Effector memory CD8-positive, alpha-beta T cell (primary cell): ENCODE data around the gene ZNF385D.

Experiments used
- ATAC-seq: fragments of 150-1000 bp; cut with Tn5 transposase; replicated peaks from 2 replicates; pipeline ENCODE4 v1.10.0; 2021; ENCODE audit warnings: mild to moderate bottlenecking, moderate library complexity
- DNase-seq, 3 experiments: peaks; one replicate each; pipeline ENCODE4 v3.0.0; 2021
- H3K27ac Mint-ChIP-seq, 2 donors: one replicate each; pipeline ENCODE4 v1.8.0; 2022; ENCODE audit warnings: mild to moderate bottlenecking in 2 of 2, mixed read lengths in 2 of 2, moderate library complexity in 2 of 2
- H3K27me3 Mint-ChIP-seq, 2 donors: one replicate each; pipeline ENCODE4 v1.8.0; 2022; ENCODE audit warnings: mixed read lengths in 2 of 2
- H3K36me3 Mint-ChIP-seq: one replicate; pipeline ENCODE4 v1.8.0; 2022; ENCODE audit warnings: mild to moderate bottlenecking, moderate library complexity, mixed read lengths; ENCODE audit not compliant: insufficient read depth
- H3K4me1 Mint-ChIP-seq, 2 donors: one replicate each; pipeline ENCODE4 v1.8.0; 2022; ENCODE audit warnings: low read depth in 2 of 2, mixed read lengths in 2 of 2
- H3K4me3 Mint-ChIP-seq, 2 donors: one replicate each; pipeline ENCODE4 v1.8.0; 2022; ENCODE audit warnings: mild to moderate bottlenecking in 2 of 2, mixed read lengths in 2 of 2, moderate library complexity in 2 of 2
- H3K9me3 Mint-ChIP-seq, 2 donors: one replicate each; pipeline ENCODE4 v1.8.0; 2022; ENCODE audit warnings: mixed read lengths in 2 of 2

ZNF385D gene

GRCh38 chr3:21697707-21698106 is 53.3 kb downstream of the ZNF385D start:
- no peak overlapping the region for H3K4me3 Mint-ChIP-seq
- no peaks in the 10 kb centered on the region for H3K36me3 Mint-ChIP-seq
- H3K4me1 Mint-ChIP-seq: no peaks in the 10 kb centered on the region
- no peaks in the 10 kb centered on the region for H3K27me3 Mint-ChIP-seq
- no peak overlapping the region for H3K27ac Mint-ChIP-seq
- DNase-seq (no peak), ATAC-seq (no peak)
- peaks cover 11 to 14% of the 10 kb centered on the region in 2 donors for H3K9me3 Mint-ChIP-seq

GRCh38 chr3:21694506-21694905 is 56.5 kb downstream of the ZNF385D start:
- Mint-ChIP-seq H3K27me3 (no peaks in the 10 kb centered on the region), H3K27ac (no peak overlapping the region), H3K4me1 (no peaks in the 10 kb centered on the region), H3K36me3 (no peaks in the 10 kb centered on the region), H3K4me3 (no peak overlapping the region), H3K9me3 (peaks cover 13 to 32% of the 10 kb centered on the region in 2 donors)
- DNase-seq: no peak
- no peak for ATAC-seq

- ATAC-seq (no peak), DNase-seq (no peak)
- Mint-ChIP-seq H3K4me3 (no peak overlapping the region), H3K27ac (no peak overlapping the region), H3K27me3 (no peaks in the 10 kb centered on the region), H3K9me3 (peaks cover 15 to 32% of the 10 kb centered on the region in 2 donors), H3K4me1 (no peaks in the 10 kb centered on the region), H3K36me3 (no peaks in the 10 kb centered on the region)
Observed at GRCh38 chr3:21691036-21691435, 60.0 kb downstream of the ZNF385D start.

- Mint-ChIP-seq H3K9me3 (peaks cover 8 to 13% of the 10 kb centered on the region in 2 donors), H3K4me1 (no peaks in the 10 kb centered on the region), H3K4me3 (no peak overlapping the region), H3K27ac (no peak overlapping the region), H3K27me3 (no peaks in the 10 kb centered on the region), H3K36me3 (no peaks in the 10 kb centered on the region)
- ATAC-seq (no peak), DNase-seq (no peak)
Observed at GRCh38 chr3:21682206-21682605, 68.8 kb downstream of the ZNF385D start.

- Mint-ChIP-seq H3K4me3 (no peak overlapping the region), H3K9me3 (peaks cover 0 to 7% of the 10 kb centered on the region in 2 donors), H3K27me3 (no peaks in the 10 kb centered on the region), H3K4me1 (no peaks in the 10 kb centered on the region), H3K27ac (no peak overlapping the region), H3K36me3 (no peaks in the 10 kb centered on the region)
- DNase-seq: no peak
- ATAC-seq: no peak
Observed at GRCh38 chr3:21673393-21673792, 77.6 kb downstream of the ZNF385D start.

- no peak for ATAC-seq
- peaks cover 0 to 7% of the 10 kb centered on the region in 2 donors for H3K9me3 Mint-ChIP-seq
- no peaks in the 10 kb centered on the region for H3K27me3 Mint-ChIP-seq
- H3K4me3 Mint-ChIP-seq: no peak overlapping the region
- no peaks in the 10 kb centered on the region for H3K36me3 Mint-ChIP-seq
- no peaks in the 10 kb centered on the region for H3K4me1 Mint-ChIP-seq
- no peak overlapping the region for H3K27ac Mint-ChIP-seq
- no peak for DNase-seq
Observed at GRCh38 chr3:21672303-21672702, 78.7 kb downstream of the ZNF385D start.

GRCh38 chr3:21670386-21670785 is 80.6 kb downstream of the ZNF385D start:
- Mint-ChIP-seq H3K36me3 (no peaks in the 10 kb centered on the region), H3K4me3 (no peak overlapping the region), H3K27me3 (no peaks in the 10 kb centered on the region), H3K4me1 (no peaks in the 10 kb centered on the region), H3K9me3 (peaks cover 0 to 4% of the 10 kb centered on the region in 2 donors), H3K27ac (no peak overlapping the region)
- DNase-seq (no peak), ATAC-seq (no peak)

GRCh38 chr3:21668012-21668411 is 83.0 kb downstream of the ZNF385D start:
- no peak for DNase-seq
- peaks cover 0 to 1% of the 10 kb centered on the region in 2 donors for H3K9me3 Mint-ChIP-seq
- no peak for ATAC-seq
- H3K4me3 Mint-ChIP-seq: no peak overlapping the region
- no peak overlapping the region for H3K27ac Mint-ChIP-seq
- no peaks in the 10 kb centered on the region for H3K36me3 Mint-ChIP-seq
- no peaks in the 10 kb centered on the region for H3K27me3 Mint-ChIP-seq
- no peaks in the 10 kb centered on the region for H3K4me1 Mint-ChIP-seq

GRCh38 chr3:21665444-21666100 is 85.4 kb downstream of the ZNF385D start:
- ATAC-seq (no peak), DNase-seq (no peak)
- Mint-ChIP-seq H3K36me3 (no peaks in the 10 kb centered on the region), H3K27me3 (no peaks in the 10 kb centered on the region), H3K27ac (no peak overlapping the region), H3K4me3 (no peak overlapping the region), H3K9me3 (peaks cover 0 to 2% of the 10 kb centered on the region in 2 donors), H3K4me1 (no peaks in the 10 kb centered on the region)

- H3K27ac Mint-ChIP-seq: no peak overlapping the region
- no peaks in the 10 kb centered on the region for H3K4me1 Mint-ChIP-seq
- no peak for ATAC-seq
- DNase-seq: no peak
- H3K36me3 Mint-ChIP-seq: no peaks in the 10 kb centered on the region
- peaks cover 3 to 6% of the 10 kb centered on the region in 2 donors for H3K9me3 Mint-ChIP-seq
- H3K27me3 Mint-ChIP-seq: no peaks in the 10 kb centered on the region
- H3K4me3 Mint-ChIP-seq: no peak overlapping the region
Observed at GRCh38 chr3:21664996-21665395, 86.0 kb downstream of the ZNF385D start.

GRCh38 chr3:21662403-21662802 is 88.6 kb downstream of the ZNF385D start:
- Mint-ChIP-seq H3K4me1 (no peaks in the 10 kb centered on the region), H3K36me3 (no peaks in the 10 kb centered on the region), H3K4me3 (no peak overlapping the region), H3K27ac (no peak overlapping the region), H3K9me3 (peaks cover 6 to 17% of the 10 kb centered on the region in 2 donors), H3K27me3 (no peaks in the 10 kb centered on the region)
- ATAC-seq (no peak), DNase-seq (no peak)

- ATAC-seq (no peak), DNase-seq (no peak)
- Mint-ChIP-seq H3K27ac (no peak overlapping the region), H3K4me1 (no peaks in the 10 kb centered on the region), H3K27me3 (no peaks in the 10 kb centered on the region), H3K36me3 (no peaks in the 10 kb centered on the region), H3K4me3 (no peak overlapping the region), H3K9me3 (peaks cover 2 to 8% of the 10 kb centered on the region in 2 donors)
Observed at GRCh38 chr3:21654662-21655061, 96.3 kb downstream of the ZNF385D start.

GRCh38 chr3:21654241-21654640 is 96.8 kb downstream of the ZNF385D start:
- Mint-ChIP-seq H3K27me3 (no peaks in the 10 kb centered on the region), H3K9me3 (peaks cover 2 to 7% of the 10 kb centered on the region in 2 donors), H3K27ac (no peak overlapping the region), H3K36me3 (no peaks in the 10 kb centered on the region), H3K4me3 (no peak overlapping the region), H3K4me1 (no peaks in the 10 kb centered on the region)
- DNase-seq: no peak
- ATAC-seq: no peak

- H3K27ac Mint-ChIP-seq: no peak overlapping the region
- H3K9me3 Mint-ChIP-seq: peaks cover 0 to 2% of the 10 kb centered on the region in 2 donors
- no peak overlapping the region for H3K4me3 Mint-ChIP-seq
- H3K36me3 Mint-ChIP-seq: no peaks in the 10 kb centered on the region
- no peaks in the 10 kb centered on the region for H3K27me3 Mint-ChIP-seq
- ATAC-seq (no peak), DNase-seq (no peak)
- H3K4me1 Mint-ChIP-seq: no peaks in the 10 kb centered on the region
Observed at GRCh38 chr3:21649519-21649918, 101.5 kb downstream of the ZNF385D start.
